IMR-90 (cell line): ENCODE results near the gene TLR6.

Experiments used
- BHLHE40 ChIP-seq: fragments of 150-350 bp; IDR thresholded peaks from 2 replicates; pipeline ENCODE4 v1.6.1; 2016; ENCODE audit warnings: mild to moderate bottlenecking, low read depth, low read length
- CEBPB ChIP-seq: IDR thresholded peaks from 2 replicates; pipeline ENCODE4 v1.6.1; 2012; ENCODE audit warnings: low read depth, low read length, improper control_type of control experiment
- CTCF ChIP-seq: conservative IDR thresholded peaks from 2 replicates; pipeline ENCODE4 v1.5.1; 2012; ENCODE audit warnings: mild to moderate bottlenecking, low read depth, low read length, improper control_type of control experiment
- FOS ChIP-seq: fragments of 150-350 bp; IDR thresholded peaks from 2 replicates; pipeline ENCODE4 v1.6.1; 2016; ENCODE audit warnings: low read depth, low read length
- MAFK ChIP-seq: IDR thresholded peaks from 2 replicates; pipeline ENCODE4 v1.6.1; 2012; ENCODE audit warnings: low read depth, low read length, improper control_type of control experiment
- MXI1 ChIP-seq: IDR thresholded peaks from 2 replicates; pipeline ENCODE4 v1.6.1; 2012; ENCODE audit warnings: low read depth, mild to moderate bottlenecking, low read length, moderate library complexity, borderline replicate concordance
- POLR2A ChIP-seq: IDR thresholded peaks from 2 replicates; pipeline ENCODE4 v1.6.1; 2012; ENCODE audit warnings: mild to moderate bottlenecking, low read depth, low read length
- RAD21 ChIP-seq: IDR thresholded peaks from 2 replicates; pipeline ENCODE4 v1.6.1; 2012; ENCODE audit warnings: low read length, improper control_type of control experiment
- RCOR1 ChIP-seq: IDR thresholded peaks from 2 replicates; pipeline ENCODE4 v1.6.1; 2012; ENCODE audit warnings: mild to moderate bottlenecking, low read length, improper control_type of control experiment; ENCODE audit not compliant: insufficient replicate concordance
- RFX5 ChIP-seq: IDR thresholded peaks from 2 replicates; pipeline ENCODE4 v1.8.0; 2012; ENCODE audit warnings: low read depth, mild to moderate bottlenecking, low read length, moderate library complexity
- USF2 ChIP-seq: fragments of 150-350 bp; IDR thresholded peaks from 2 replicates; pipeline ENCODE4 v1.6.1; 2017; ENCODE audit warnings: mild to moderate bottlenecking, antibody characterized with exemption, low read length, low read depth

DNA sequence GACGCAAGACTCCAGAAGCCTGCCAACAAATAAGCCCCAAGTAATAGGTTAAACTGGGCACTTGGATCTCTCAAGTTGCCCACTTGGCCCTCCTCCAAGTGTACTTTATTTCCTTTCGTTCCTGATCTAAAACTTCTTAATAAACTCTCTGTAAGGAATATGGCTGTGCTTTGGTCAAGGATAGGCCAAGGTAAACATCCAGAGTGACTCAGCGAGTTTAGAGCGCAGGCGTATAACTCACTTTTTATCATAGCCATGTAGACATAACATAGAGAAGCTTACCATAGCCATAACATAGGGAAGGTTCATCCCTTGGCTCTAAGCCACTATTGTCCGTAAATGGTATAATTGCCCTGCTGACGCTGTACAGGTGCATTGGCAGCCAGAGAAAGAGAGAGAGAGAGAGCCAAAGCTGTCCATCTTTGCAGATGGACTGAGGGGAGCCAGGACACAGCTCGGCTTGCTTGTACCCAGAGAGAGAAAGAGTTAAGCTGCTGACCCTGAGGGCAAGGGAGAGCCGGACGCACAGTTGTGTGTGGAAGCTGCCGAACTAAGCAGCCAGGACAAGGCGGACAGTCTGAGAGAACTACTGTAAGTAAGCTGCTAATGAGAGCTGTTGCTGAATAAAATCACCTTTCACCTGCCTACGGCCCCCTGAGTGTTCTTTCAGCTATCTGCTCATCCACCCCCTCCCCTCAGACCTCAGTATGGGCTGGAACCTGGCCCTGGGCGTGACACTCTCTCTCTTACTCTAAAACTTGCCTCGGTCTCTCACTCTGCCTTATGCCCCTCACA lies 53.9 kb downstream of the TLR6 start:
- TF ChIP-seq RFX5 = no peak
- no peak for TF ChIP-seq CTCF
- no peak for TF ChIP-seq USF2
- TF ChIP-seq POLR2A = no peak
- no peak for TF ChIP-seq MXI1
- no peak for TF ChIP-seq BHLHE40
- no peak for TF ChIP-seq RCOR1
- no peak for TF ChIP-seq CEBPB
- no peak for TF ChIP-seq FOS
- TF ChIP-seq RAD21 = no peak
- no peak for TF ChIP-seq MAFK
